GM21619 (cell line): Measurements from ENCODE around the gene DOK7.

Experiments used
- ATAC-seq: cut with Tn5 transposase; IDR thresholded peaks from one replicate; pipeline ENCODE4 v1.9.1; 2021; ENCODE audit not compliant: unreplicated experiment

DOK7 gene

GRCh38 chr4:3485886-3486540 is 22.9 kb downstream of the DOK7 start:
- ATAC-seq: no peak

GRCh38 chr4:3486541-3487540 is 23.7 kb downstream of the DOK7 start:
- ATAC-seq: no peak

GRCh38 chr4:3487861-3488260 is 24.8 kb downstream of the DOK7 start:
- no peak for ATAC-seq

- no peak for ATAC-seq
Observed at GRCh38 chr4:3488820-3489219, 25.7 kb downstream of the DOK7 start.

- no peak for ATAC-seq
Observed at GRCh38 chr4:3489451-3489962, 26.4 kb downstream of the DOK7 start.

- ATAC-seq: no peak
Observed at GRCh38 chr4:3491681-3492405, 28.7 kb downstream of the DOK7 start.

- no peak for ATAC-seq
Observed at GRCh38 chr4:3492741-3493719, 29.9 kb downstream of the DOK7 start.

- no peak for ATAC-seq
Observed at GRCh38 chr4:3493720-3494461, 30.8 kb downstream of the DOK7 start.

- ATAC-seq: no peak
Observed at GRCh38 chr4:3494462-3494871, 31.4 kb downstream of the DOK7 start.

- ATAC-seq: no peak
Observed at GRCh38 chr4:3495204-3495975, 32.3 kb downstream of the DOK7 start.

- ATAC-seq: no peak
Observed at GRCh38 chr4:3496021-3496420, 32.9 kb downstream of the DOK7 start.

GRCh38 chr4:3497095-3497494 is 34.0 kb downstream of the DOK7 start:
- no peak for ATAC-seq

- no peak for ATAC-seq
Observed at GRCh38 chr4:3497523-3498389, 34.6 kb downstream of the DOK7 start.

- ATAC-seq: no peak
Observed at GRCh38 chr4:3498407-3498806, 35.3 kb downstream of the DOK7 start.

- no peak for ATAC-seq
Observed at GRCh38 chr4:3498901-3499510, 35.9 kb downstream of the DOK7 start.

GRCh38 chr4:3499710-3500109 is 36.6 kb downstream of the DOK7 start:
- no peak for ATAC-seq

- no peak for ATAC-seq
Observed at GRCh38 chr4:3500111-3500510, 37.0 kb downstream of the DOK7 start.
